K562 (cell line): ENCODE results near the gene HSPA8. TPM values are rescaled to one million over a fixed set of nuclear protein-coding genes. Genes with fewer than 3 reads are reported as not detected.

ENCODE experiments used
- ARHGAP35 ChIP-seq: fragments of 450-650 bp; IDR thresholded peaks from 2 replicates; pipeline ENCODE4 v1.6.1; 2018; ENCODE audit not compliant: partially characterized antibody
- CBFB ChIP-seq: sonication (generic); formaldehyde crosslinking; IDR thresholded peaks from 2 replicates; pipeline ENCODE4 v1.4.0; 2020; ENCODE audit warnings: mild to moderate bottlenecking, missing genetic modification reagents
- CTBP1 ChIP-seq: fragments of 450-650 bp; IDR thresholded peaks from 2 replicates; pipeline ENCODE4 v1.6.1; 2016; ENCODE audit warnings: borderline replicate concordance
- ELF4 ChIP-seq: fragments of 450-650 bp; formaldehyde crosslinking; IDR thresholded peaks from 2 replicates; pipeline ENCODE4 v1.4.0; 2022; ENCODE audit warnings: missing genetic modification characterization
- HMG20B ChIP-seq: fragments of 250-450 bp; sonication (Bioruptor Pico); IDR thresholded peaks from 2 replicates; pipeline ENCODE4 v1.5.0; 2021; ENCODE audit warnings: mild to moderate bottlenecking
- KDM2B ChIP-seq: fragments of 250-450 bp; sonication (Bioruptor Pico); IDR thresholded peaks from 2 replicates; pipeline ENCODE4 v1.8.0; 2021; ENCODE audit warnings: mild to moderate bottlenecking, moderate library complexity
- LARP7 ChIP-seq: fragments of 450-650 bp; IDR thresholded peaks from 2 replicates; pipeline ENCODE4 v1.6.1; 2016
- MTF1 ChIP-seq: fragments of 250-450 bp; sonication (Bioruptor Pico); IDR thresholded peaks from 2 replicates; pipeline ENCODE4 v1.9.0; 2021; ENCODE audit warnings: moderate library complexity, mild to moderate bottlenecking, inconsistent platforms, borderline replicate concordance
- MXD1 ChIP-seq: fragments of 250-450 bp; sonication (Bioruptor Pico); IDR thresholded peaks from 2 replicates; pipeline ENCODE4 v1.8.0; 2021; ENCODE audit warnings: borderline replicate concordance, mild to moderate bottlenecking, moderate library complexity; ENCODE audit not compliant: poor library complexity, severe bottlenecking
- NCOA4 ChIP-seq: fragments of 450-650 bp; IDR thresholded peaks from 2 replicates; pipeline ENCODE4 v1.6.1; 2018; ENCODE audit warnings: mild to moderate bottlenecking; ENCODE audit not compliant: partially characterized antibody
- NUFIP1 ChIP-seq: fragments of 450-650 bp; IDR thresholded peaks from 2 replicates; pipeline ENCODE4 v1.6.1; 2018; ENCODE audit not compliant: partially characterized antibody
- POLR2AphosphoS2 ChIP-seq: IDR thresholded peaks from 2 replicates; pipeline ENCODE4 v1.6.1; 2012; ENCODE audit warnings: low read length, improper control_type of control experiment
- POLR2AphosphoS5 ChIP-seq: IDR thresholded peaks from 2 replicates; pipeline ENCODE4 v1.6.1; 2011; ENCODE audit warnings: mild to moderate bottlenecking, low read depth, low read length, moderate library complexity; ENCODE audit not compliant: control insufficient read depth, insufficient read depth
- POLR2G ChIP-seq: fragments of 200-400 bp; formaldehyde crosslinking; IDR thresholded peaks from 2 replicates; pipeline ENCODE4 v1.6.1; 2017; ENCODE audit warnings: low read depth, mild to moderate bottlenecking, antibody characterized with exemption, low read length, moderate library complexity
- RBM39 ChIP-seq: fragments of 200-400 bp; formaldehyde crosslinking; optimal IDR thresholded peaks from 2 replicates; pipeline ENCODE3; 2018; ENCODE audit warnings: low read depth, low read length
- SAP30 ChIP-seq: fragments of 200-600 bp; sonication (generic); IDR thresholded peaks from 2 replicates; pipeline ENCODE4 v1.6.1; 2012; ENCODE audit warnings: borderline replicate concordance, low read depth, mild to moderate bottlenecking, moderate library complexity, low read length, control low read depth, inconsistent platforms; ENCODE audit not compliant: insufficient read depth, poor library complexity, severe bottlenecking
- TRIM25 ChIP-seq: fragments of 450-650 bp; IDR thresholded peaks from 2 replicates; pipeline ENCODE4 v1.7.0; 2016; ENCODE audit warnings: borderline replicate concordance
- YBX1 ChIP-seq: fragments of 450-650 bp; IDR thresholded peaks from 2 replicates; pipeline ENCODE4 v1.7.1; 2016; ENCODE audit warnings: mild to moderate bottlenecking
- ZNF174 ChIP-seq: fragments of 250-450 bp; sonication (Bioruptor Pico); IDR thresholded peaks from 2 replicates; pipeline ENCODE4 v1.4.0; 2020; ENCODE audit warnings: mild to moderate bottlenecking
- ZNF717 ChIP-seq: fragments of 250-450 bp; sonication (Bioruptor Pico); IDR thresholded peaks from 2 replicates; pipeline ENCODE4 v1.5.0; 2021
- polyA plus RNA-seq, 8 experiments: library from polyadenylated mRNA; depleted of rRNA in 4 of 8; stranded (reverse) in 5 of 8; unstranded in 3 of 8; fragments of >200 nt; fragmentation: Nextera tagmentation in 2 of 8; fragmentation: Illumina TruSeq in 1 of 8; extraction: Ambion mirVana in 2 of 8; extraction: Trizol in 1 of 8; gene quantifications; 2 replicates each; pipeline versions ENCODE4 v1.2.1 to v1.2.3, GENCODE V29; 2011 to 2014; ENCODE audit warnings: inconsistent platforms in 1 of 8, missing spikeins in 1 of 8
- total RNA-seq, 7 experiments: library from RNA; depleted of rRNA in 6 of 7; stranded (reverse); fragments of >200 nt in 6 of 7; fragmentation: Illumina TruSeq in 2 of 7; extraction: Trizol in 2 of 7; gene quantifications; 2 replicates each; pipeline versions ENCODE4 v1.2.1 to v1.2.3, GENCODE V29; 2011 to 2021; ENCODE audit warnings: low replicate concordance in 1 of 7
- TF ChIP-seq, protein P1 (sequence below): fragments of 200-400 bp; formaldehyde crosslinking; IDR thresholded peaks from 2 replicates; pipeline ENCODE4 v1.6.1; 2017; ENCODE audit warnings: mild to moderate bottlenecking, low read depth, low read length, moderate library complexity
- TF ChIP-seq, protein P2 (sequence below): fragments of 250-450 bp; sonication (Bioruptor Pico); IDR thresholded peaks from 2 replicates; pipeline ENCODE4 v1.5.0; 2021; ENCODE audit warnings: mild to moderate bottlenecking, borderline replicate concordance

The HSPA8 gene
- total and polyA plus RNA-seq, 9 of the 15 experiments (the other 6 are each of a cell fraction or from before 2014, with no cell fraction given): 1,250 to 3,966 (median 2,773) TPM

DNA sequence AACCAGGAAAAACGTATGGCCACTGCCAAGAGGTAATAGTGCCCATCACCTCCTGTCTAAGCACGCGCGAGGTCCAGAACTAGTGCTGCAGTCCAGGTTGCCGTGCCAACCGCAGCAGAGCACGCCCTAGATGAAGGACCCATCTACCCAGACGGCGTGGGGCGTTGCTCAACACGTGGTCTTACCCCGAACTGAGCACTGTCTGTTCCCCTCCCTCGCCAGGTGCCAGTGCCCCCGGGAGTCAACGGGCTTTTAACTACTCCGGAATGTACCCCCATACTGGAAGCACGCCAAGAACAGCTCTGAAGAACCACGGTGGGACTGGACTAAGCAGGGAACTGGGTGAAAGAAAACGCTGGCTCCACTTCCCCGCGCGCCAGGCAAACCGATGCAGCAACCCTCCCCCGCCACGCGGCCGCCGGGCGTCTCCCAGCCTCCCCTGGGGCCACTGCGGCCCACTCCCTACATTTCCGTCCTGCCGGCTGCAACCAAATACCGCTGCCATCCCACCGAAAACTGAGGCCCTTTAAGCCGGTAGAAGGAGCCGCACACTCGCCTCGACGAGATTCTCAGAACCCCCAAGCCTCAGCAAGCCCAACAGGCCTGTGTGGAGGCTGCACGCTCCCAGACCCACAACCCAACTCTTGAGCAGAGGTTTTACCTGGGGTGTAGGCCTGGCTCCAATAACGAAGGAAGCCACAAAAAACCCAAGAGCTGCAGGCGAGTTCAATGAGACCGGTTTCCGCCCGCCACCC, at the start of gene HSPA8 (continued):
- TF ChIP-seq ZNF174 (CRISPR knock-in tag) (no peak), CBFB (no peak), SAP30 (peak; percentile 46), POLR2AphosphoS5 (peak; percentile 96), ARHGAP35 (no peak), NCOA4 (no peak), LARP7 (no peak), MXD1 (CRISPR knock-in tag) (no peak), MTF1 (CRISPR knock-in tag) (no peak), POLR2G (peak; percentile 92), KDM2B (no peak), RBM39 (no peak), ZNF717 (CRISPR knock-in tag) (no peak), HMG20B (CRISPR knock-in tag) (no peak), TRIM25 (no peak), NUFIP1 (no peak), ELF4 (no peak), CTBP1 (no peak; the same call in 1 of the 2 replicates), YBX1 (no peak), POLR2AphosphoS2 (0 out of 2 replicates have a peak, but pooled peaks have one; percentile 45)
- TF ChIP-seq, protein P1, sequence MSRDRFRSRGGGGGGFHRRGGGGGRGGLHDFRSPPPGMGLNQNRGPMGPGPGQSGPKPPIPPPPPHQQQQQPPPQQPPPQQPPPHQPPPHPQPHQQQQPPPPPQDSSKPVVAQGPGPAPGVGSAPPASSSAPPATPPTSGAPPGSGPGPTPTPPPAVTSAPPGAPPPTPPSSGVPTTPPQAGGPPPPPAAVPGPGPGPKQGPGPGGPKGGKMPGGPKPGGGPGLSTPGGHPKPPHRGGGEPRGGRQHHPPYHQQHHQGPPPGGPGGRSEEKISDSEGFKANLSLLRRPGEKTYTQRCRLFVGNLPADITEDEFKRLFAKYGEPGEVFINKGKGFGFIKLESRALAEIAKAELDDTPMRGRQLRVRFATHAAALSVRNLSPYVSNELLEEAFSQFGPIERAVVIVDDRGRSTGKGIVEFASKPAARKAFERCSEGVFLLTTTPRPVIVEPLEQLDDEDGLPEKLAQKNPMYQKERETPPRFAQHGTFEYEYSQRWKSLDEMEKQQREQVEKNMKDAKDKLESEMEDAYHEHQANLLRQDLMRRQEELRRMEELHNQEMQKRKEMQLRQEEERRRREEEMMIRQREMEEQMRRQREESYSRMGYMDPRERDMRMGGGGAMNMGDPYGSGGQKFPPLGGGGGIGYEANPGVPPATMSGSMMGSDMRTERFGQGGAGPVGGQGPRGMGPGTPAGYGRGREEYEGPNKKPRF: no peak
- TF ChIP-seq, protein P2, sequence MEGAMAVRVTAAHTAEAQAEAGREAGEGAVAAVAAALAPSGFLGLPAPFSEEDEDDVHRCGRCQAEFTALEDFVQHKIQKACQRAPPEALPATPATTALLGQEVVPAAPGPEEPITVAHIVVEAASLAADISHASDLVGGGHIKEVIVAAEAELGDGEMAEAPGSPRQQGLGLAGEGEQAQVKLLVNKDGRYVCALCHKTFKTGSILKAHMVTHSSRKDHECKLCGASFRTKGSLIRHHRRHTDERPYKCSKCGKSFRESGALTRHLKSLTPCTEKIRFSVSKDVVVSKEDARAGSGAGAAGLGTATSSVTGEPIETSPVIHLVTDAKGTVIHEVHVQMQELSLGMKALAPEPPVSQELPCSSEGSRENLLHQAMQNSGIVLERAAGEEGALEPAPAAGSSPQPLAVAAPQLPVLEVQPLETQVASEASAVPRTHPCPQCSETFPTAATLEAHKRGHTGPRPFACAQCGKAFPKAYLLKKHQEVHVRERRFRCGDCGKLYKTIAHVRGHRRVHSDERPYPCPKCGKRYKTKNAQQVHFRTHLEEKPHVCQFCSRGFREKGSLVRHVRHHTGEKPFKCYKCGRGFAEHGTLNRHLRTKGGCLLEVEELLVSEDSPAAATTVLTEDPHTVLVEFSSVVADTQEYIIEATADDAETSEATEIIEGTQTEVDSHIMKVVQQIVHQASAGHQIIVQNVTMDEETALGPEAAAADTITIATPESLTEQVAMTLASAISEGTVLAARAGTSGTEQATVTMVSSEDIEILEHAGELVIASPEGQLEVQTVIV: no peak
